ENCODE data around the gene FKBP2.

Gene FKBP2

DNA sequence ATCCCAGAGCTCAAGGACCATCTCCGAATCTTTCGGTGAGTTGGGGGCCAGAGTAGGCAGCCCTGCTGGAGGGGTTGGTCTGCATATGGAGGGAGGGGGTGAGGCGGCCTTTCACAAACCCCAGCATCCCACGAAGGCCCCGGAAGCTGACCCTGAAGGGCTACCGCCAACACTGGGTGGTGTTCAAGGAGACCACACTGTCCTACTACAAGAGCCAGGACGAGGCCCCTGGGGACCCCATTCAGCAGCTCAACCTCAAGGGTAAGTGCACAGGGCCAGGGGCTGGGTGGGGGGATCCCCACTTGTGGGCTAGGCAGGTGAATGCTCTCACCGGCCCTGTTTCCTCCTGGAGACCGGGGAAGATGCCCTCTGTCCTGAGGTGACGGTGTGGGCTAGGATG is 21.1 kb upstream of the FKBP2 start:
- DNase-seq, result no peak

DNA sequence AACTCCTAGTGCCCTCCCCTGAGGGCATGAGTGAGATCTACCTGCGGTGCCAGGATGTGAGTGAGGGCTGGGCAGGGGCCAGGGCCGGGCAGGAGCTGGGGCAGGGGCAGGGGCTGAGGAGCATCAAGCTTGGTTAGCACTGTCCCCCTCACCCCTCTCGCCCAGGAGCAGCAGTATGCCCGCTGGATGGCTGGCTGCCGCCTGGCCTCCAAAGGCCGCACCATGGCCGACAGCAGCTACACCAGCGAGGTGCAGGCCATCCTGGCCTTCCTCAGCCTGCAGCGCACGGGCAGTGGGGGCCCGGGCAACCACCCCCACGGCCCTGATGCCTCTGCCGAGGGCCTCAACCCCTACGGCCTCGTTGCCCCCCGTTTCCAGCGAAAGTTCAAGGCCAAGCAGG is 20.6 kb upstream of the FKBP2 start:
- no peak for DNase-seq

- DNase-seq, result no peak
Measured at GRCh38 chr11:64220798-64221197, 20.1 kb upstream of the FKBP2 start.

DNA sequence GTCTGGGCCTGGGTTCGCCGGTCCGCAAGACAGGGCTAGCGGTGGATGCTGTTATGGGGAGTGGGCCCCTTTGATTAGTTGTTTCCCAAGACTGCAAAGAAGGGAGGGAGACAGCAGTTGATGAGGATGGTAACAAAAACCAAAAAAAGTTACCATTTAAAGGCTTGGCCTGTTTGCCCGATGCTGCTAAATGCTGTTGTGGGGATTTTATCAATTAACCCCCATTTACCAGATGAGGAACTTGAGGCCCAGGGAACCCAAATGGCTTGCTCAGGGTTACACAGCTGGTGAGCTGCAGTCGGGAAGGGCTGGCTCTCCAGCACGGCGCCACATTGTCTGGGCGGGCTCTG is 18.3 kb upstream of the FKBP2 start:
- no peak for DNase-seq

GRCh38 chr11:64223001-64223651 is 17.8 kb upstream of the FKBP2 start:
- DNase-seq, result no peak

- no peak for DNase-seq
Measured at GRCh38 chr11:64224151-64224890, 16.6 kb upstream of the FKBP2 start.

DNA sequence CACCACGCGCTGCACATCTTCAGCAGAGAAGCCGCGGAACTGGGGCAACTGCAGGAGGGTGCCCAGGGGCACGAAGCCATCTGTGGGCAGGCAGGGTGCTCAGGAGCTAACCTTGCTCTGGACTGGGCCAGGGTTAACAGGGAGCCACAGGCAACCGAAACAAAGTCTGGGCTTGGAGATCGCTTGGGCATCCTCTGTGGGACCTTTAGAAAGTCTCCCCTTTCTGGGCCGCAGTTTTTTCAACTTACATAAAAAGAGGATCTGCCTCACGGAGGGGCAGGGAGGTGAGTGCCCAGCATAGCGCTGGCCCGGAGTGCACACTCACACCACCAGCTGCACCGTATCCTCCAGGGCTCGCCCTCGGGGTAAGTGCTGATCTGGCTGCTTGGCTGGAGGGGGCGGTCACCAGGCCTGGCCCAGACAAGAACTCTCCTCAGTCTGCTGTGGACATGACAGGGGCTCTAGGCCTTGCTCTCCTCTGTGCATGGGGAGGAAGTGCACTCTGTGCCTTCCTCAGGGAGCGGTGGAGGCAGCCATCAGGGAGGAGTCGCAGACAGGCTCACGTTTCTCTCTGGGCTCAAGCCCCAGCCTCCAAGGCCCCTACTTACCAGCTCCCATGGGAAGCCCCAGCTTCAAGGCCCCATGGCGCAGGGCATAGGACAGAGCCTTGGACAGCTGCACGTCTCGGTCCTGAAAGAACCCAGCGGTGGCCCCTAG is 15.8 kb upstream of the FKBP2 start:
- peak; percentile 41 for DNase-seq

DNA sequence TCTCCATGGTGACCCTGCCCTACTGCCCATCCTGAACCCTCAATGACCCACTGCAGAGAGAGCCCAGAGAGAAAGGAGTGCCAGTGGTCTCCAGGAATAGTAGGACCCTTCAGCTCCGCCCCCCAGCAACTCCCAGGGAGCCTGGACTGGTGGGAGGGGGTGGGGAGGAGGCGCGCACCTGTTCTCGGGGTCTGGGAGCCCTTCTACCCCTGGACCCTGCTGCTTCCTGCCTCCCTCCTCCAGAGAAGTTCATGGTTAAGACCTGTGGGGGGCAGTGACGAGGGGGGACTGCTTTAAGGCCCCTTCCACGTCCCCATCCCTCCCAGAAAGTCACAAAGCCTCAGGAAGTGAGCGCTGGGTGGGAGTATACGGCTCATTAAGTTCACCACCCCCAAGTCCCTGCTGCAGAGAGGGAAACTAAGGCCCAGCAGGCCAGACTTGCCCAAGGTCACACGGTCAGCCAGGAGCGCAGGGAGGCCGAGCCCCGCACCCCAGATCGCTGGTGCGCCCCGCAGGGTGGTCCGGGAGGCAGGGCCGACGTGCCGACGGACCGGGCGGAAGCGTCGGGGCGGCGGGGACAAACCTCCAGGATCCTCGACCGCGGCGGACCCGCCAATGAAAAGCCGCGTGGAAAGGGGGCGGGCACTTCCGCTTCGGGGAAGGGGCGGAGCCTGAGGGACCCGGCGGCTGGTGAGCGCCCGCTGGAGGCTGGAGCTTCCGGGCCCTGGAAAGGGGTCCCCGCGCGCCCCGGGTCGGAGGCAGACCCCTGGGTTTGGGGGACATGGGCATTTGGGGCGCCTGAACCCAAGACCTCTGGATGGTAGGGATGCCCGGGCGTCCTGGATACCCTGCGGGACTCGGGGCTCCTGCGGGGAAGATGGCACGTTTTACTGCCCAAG is 15.0 kb upstream of the FKBP2 start, which contains the start of the genes NUDT22 and TRPT1:
Gene NUDT22, plus strand, starts transcription at position 667 of the 899 bp plus-strand sequence. CDS start 379 bp downstream, outside the sequence.
Gene TRPT1, minus strand, starts transcription at position 579 of the 899 bp plus-strand sequence. Its CDS starts 326 bp downstream, at position 253.
- peak; percentile 89 for DNase-seq

DNA sequence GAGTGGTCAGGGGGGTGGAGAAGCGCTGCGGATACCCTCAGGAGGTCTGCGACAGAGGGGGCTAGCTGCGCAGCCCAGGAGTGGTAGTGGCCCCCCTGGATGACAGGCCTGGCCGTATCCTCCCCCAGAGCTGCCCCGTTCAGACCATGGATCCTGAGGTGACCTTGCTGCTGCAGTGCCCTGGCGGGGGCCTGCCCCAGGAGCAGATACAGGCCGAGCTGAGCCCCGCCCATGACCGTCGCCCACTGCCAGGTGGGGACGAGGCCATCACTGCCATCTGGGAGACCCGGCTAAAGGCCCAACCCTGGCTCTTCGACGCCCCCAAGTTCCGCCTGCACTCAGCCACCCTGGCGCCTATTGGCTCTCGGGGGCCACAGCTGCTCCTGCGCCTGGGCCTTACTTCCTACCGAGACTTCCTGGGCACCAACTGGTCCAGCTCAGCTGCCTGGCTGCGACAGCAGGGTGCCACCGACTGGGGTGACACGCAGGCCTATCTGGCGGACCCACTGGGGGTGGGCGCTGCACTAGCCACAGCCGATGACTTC is 14.3 kb upstream of the FKBP2 start:
- peak; percentile 77 for DNase-seq

DNA sequence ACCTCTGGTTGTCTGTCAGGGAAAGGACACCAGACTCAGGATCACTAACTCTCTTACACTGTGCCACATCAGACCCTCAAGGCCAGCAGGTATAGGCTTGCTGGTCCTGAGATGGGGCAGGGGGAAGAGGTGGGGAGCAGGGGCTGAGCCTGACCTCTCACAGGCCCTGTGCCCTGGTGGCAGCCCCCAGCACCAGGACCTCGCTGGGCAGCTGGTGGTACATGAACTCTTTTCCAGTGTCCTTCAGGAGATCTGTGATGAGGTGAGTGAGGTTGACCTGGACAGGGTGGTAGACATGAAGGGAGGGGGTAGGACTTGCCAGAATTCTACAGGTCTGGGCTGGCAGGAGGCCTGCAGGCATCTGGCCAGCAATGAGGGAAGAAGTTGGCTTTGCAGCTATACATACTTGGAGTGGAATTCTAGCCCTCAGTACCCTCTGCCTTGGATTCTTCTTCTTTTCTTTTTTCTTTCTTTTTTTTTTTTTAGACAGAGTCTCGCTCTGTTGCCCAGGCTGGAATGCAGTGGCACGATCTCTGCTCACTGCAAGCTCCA is 13.4 kb upstream of the FKBP2 start:
- no peak for DNase-seq

DNA sequence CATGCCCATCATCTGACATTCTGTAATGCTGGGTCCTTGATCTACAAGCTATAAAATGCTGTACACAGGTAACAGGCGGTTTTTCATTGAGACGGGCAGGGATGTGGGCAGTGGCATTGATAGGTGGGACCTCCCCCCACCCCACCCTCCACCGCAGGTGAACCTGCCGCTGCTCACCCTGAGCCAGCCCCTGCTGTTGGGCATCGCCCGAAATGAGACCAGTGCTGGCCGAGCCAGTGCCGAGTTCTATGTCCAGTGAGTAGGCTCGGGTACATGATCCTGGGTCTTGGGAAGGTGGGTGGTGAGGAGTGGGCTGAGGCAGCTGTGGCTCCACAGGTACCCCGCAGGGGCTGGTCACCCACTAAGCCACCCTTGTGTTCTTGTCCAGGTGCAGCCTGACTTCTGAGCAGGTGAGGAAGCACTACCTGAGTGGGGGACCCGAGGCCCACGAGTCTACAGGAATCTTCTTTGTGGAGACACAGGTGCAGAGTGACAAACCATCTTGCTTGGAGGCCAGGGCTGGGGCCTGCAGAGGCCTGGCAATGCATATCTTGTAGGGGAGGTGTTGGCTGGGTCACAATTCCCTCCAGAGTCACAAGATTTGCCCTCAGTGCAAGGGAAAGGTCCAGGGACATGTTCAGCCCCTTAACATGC is 11.7 kb upstream of the FKBP2 start:
- no peak for DNase-seq

DNA sequence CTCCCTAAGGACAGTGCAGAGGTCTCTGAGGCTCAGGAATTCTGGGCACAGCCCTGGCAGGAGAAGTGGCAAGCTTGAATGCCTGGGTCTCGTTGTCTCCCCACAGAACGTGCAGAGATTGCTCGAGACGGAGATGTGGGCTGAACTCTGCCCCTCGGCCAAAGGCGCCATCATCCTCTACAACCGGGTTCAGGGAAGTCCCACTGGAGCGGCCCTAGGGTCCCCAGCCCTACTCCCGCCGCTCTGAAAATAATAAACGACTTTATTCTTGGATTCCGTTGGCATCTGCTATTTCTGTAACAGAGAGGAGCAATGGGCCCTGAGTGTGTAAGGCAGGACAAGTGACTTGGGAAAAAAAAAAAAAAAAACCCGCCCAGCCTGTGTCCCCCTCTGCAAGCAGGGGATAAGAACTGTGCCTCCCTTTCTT is 11.1 kb upstream of the FKBP2 start:
- no peak for DNase-seq

GRCh38 chr11:64230171-64230984 is 10.5 kb upstream of the FKBP2 start, which contains the start of gene DNAJC4:
TSS of gene DNAJC4 (plus strand) at chr11:64230548. CDS start at chr11:64230855, 307 bp downstream.
- DNase-seq, result peak; percentile 75

DNA sequence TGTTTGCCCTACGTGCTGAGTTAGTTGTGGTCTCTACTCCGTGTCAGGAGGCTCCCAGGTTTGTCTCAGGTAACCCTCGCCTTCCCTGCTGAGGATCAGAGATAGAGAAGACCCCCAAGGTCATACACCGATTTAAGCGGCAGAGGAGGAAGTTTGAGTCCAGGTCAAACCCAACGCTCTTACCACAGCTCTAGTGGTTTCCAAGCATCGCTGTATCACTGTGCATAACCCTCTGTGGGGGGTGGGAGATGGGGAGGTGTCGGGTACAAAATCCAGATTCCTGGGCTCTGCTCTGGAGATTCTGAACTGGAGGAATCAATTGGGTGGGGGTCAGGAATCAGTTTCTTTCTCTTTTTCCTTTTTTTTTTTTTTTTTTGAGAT is 9.9 kb upstream of the FKBP2 start:
- no peak for DNase-seq

GRCh38 chr11:64231546-64231945 is 9.3 kb upstream of the FKBP2 start:
- no peak for DNase-seq

- DNase-seq, result no peak
Measured at GRCh38 chr11:64232182-64232966, 8.5 kb upstream of the FKBP2 start.

GRCh38 chr11:64232967-64233315 is 8.0 kb upstream of the FKBP2 start:
- no peak for DNase-seq

- DNase-seq, result no peak
Measured at GRCh38 chr11:64233913-64234586, 6.8 kb upstream of the FKBP2 start, which contains the start of gene VEGFB. TSS of gene VEGFB (plus strand) at chr11:64234584. CDS start at chr11:64234834, 250 bp downstream.
